ENCODE measurements around the gene SPRR2F. TPM values are rescaled to one million over a fixed set of nuclear protein-coding genes. Genes with fewer than 3 reads are reported as not detected.
"Not testable (repeated sequence)": the region's sequence is repeated elsewhere in the genome, so short reads cannot be mapped to it uniquely, and the experiment has no call there.

Gene SPRR2F
- not detected for total RNA-seq

DNA sequence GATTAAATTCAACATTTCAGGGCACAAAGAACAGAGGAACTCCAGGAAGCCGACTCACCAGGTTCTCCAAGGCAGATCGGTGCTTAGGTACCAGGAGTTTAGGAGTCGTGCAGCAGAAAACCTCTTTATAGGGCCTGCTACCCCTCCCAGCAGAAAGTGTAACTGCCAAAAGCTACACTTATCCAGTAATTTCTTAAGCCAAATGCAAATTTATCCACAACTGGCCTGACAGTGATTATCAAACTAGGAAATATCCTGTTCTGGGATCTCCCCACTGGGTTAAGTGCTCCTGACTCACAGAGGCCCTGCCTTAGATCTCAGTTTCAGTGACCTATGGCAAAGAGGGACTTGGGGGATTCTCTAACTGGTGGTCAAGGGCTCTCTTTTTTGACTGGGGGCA is at the start of gene SPRR2F:
SPRR2F (minus strand) TSS at position 101 of the 400 bp plus-strand sequence. CDS start 783 bp downstream, outside the sequence.
- ATAC-seq (no peak), DNase-seq (no peak)
- POLR2A ChIA-PET: no interaction called here
- Mint-ChIP-seq H3K36me3 (ENCODE audit: low read depth) (no peaks in the 10 kb centered on the region), H3K9me3 (ENCODE audit: insufficient read depth) (no peaks in the 10 kb centered on the region), H3K4me3 (no peak within 1 kb of the TSS), H3K4me1 (ENCODE audit: low read depth) (no peaks in the 10 kb centered on the region), H3K27me3 (ENCODE audit: low read depth) (peaks cover 2% of the 10 kb centered on the region), H3K27ac (no peak within 1 kb of the TSS)
- CTCF ChIA-PET: no interaction called here

DNA sequence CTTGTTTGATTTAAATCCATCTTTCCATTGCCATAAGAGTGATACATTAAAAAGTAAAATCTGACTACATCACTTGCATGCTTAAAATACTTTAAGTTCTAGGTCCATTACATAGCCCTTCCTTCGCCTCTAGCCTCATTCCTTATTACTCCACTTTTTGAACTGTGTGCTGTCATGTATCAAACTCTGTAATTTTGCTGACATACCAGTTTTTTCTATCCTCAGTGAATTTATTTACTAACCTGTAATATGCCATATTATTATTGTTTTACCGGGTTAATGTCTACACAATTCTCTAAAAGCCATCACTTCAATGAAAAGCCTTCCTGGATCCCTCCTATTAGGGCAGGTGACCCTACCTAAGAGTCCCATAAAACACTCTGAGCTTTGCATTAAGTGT is 42.2 kb upstream of the SPRR2F start:
- H3K4me1 Mint-ChIP-seq (ENCODE audit: low read depth): no peaks in the 10 kb centered on the region
- ATAC-seq (no peak), DNase-seq (no peak)
- peaks cover 6% of the 10 kb centered on the region for H3K9me3 Mint-ChIP-seq (ENCODE audit: insufficient read depth)
- no peak overlapping the region for H3K27ac Mint-ChIP-seq
- ChIA-PET POLR2A (no interaction called here), CTCF (no interaction called here)
- no peaks in the 10 kb centered on the region for H3K36me3 Mint-ChIP-seq (ENCODE audit: low read depth)
- H3K27me3 Mint-ChIP-seq (ENCODE audit: low read depth): peaks cover 9% of the 10 kb centered on the region
- H3K4me3 Mint-ChIP-seq: no peak overlapping the region

DNA sequence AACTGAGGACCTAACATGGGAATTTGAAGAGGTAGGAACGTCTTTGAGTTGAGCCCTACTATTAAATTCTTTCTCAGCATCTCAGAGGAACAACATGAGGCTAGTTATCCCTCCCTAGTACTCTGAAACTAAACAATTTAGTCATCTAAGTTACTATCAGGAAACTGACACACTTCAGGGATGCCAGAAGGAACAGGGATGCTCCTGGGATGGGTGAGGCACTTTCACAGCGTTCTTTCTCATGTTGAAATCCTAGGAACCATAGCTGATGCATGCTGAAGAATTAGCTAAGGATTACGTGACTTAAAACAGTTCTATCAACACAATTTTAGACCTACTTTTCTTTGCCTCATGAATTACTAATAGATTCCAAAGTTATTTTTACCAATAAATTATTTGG is 39.2 kb upstream of the SPRR2F start:
- Mint-ChIP-seq H3K27ac (no peak overlapping the region), H3K36me3 (ENCODE audit: low read depth) (no peaks in the 10 kb centered on the region), H3K9me3 (ENCODE audit: insufficient read depth) (no peaks in the 10 kb centered on the region), H3K4me3 (no peak overlapping the region), H3K4me1 (ENCODE audit: low read depth) (no peaks in the 10 kb centered on the region), H3K27me3 (ENCODE audit: low read depth) (peaks cover 14% of the 10 kb centered on the region)
- ChIA-PET CTCF (no interaction called here), POLR2A (no interaction called here)
- DNase-seq (no peak), ATAC-seq (no peak)

DNA sequence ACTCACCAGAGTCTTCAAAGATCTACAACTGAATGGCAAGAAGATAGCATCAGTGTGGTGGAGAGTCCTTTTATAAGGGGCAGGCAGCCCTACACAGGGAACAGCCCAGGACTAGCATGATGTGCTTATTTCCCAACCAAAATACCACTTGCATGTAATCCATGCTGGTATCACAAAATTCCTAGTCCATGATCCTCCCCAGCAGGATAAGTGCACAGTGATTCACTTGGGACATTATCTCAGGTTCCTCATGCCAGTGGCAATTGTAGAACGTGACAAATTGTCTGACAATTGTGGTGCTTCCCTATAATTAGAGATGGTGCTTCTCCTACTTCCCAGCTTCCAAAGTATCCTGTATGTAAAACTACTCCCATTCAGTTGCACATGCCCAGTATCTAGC is 37.5 kb upstream of the SPRR2F start, which contains the start of gene SPRR2G:
SPRR2G (minus strand) TSS at position 45 of the 400 bp plus-strand sequence. CDS start 780 bp downstream, outside the sequence.
- Mint-ChIP-seq H3K36me3 (ENCODE audit: low read depth) (no peaks in the 10 kb centered on the region), H3K4me3 (no peak within 1 kb of the TSS), H3K9me3 (ENCODE audit: insufficient read depth) (no peaks in the 10 kb centered on the region), H3K27ac (no peak within 1 kb of the TSS), H3K4me1 (ENCODE audit: low read depth) (no peaks in the 10 kb centered on the region), H3K27me3 (ENCODE audit: low read depth) (peaks cover 16% of the 10 kb centered on the region)
- ChIA-PET POLR2A (no interaction called here), CTCF (interaction anchor here (1.2 kb wide), 1 partner anchor 79 kb away, joined by 3 read pairs; no protein-coding TSS in a partner anchor)
- no peak for ATAC-seq
- no peak for DNase-seq

DNA sequence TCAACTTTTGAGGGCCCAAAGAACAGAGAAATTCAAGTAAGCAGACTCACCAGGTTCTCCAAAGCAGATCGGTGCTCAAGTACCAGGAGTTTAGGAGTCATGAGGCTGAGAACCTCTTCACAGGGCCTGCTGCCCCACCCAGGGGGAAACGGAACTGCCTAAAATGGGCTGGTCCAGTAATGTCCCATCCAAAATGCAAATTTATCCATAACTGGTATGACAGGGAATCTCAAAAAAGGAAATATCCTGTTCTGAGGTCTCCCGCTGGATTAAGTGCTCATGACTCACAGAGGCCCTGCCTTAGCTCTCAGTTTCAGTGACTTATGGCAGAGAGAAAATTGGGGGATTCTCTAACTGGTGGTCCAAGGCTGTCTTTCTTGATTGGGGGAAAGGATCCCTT is 28.1 kb upstream of the SPRR2F start:
- H3K4me3 Mint-ChIP-seq: no peak overlapping the region
- ChIA-PET CTCF (no interaction called here), POLR2A (no interaction called here)
- peaks cover 19% of the 10 kb centered on the region for H3K27me3 Mint-ChIP-seq (ENCODE audit: low read depth)
- ATAC-seq: no peak
- no peaks in the 10 kb centered on the region for H3K4me1 Mint-ChIP-seq (ENCODE audit: low read depth)
- no peaks in the 10 kb centered on the region for H3K36me3 Mint-ChIP-seq (ENCODE audit: low read depth)
- no peaks in the 10 kb centered on the region for H3K9me3 Mint-ChIP-seq (ENCODE audit: insufficient read depth)
- no peak for DNase-seq
- H3K27ac Mint-ChIP-seq: no peak overlapping the region

- H3K4me1 Mint-ChIP-seq (ENCODE audit: low read depth): no peaks in the 10 kb centered on the region
- no peak overlapping the region for H3K27ac Mint-ChIP-seq
- no peak for ATAC-seq
- no peaks in the 10 kb centered on the region for H3K36me3 Mint-ChIP-seq (ENCODE audit: low read depth)
- ChIA-PET POLR2A (no interaction called here), CTCF (no interaction called here)
- no peak overlapping the region for H3K4me3 Mint-ChIP-seq
- no peaks in the 10 kb centered on the region for H3K9me3 Mint-ChIP-seq (ENCODE audit: insufficient read depth)
- no peak for DNase-seq
- peaks cover 19% of the 10 kb centered on the region for H3K27me3 Mint-ChIP-seq (ENCODE audit: low read depth)
Measured at GRCh38 chr1:153140484-153140883, 27.2 kb upstream of the SPRR2F start.

DNA sequence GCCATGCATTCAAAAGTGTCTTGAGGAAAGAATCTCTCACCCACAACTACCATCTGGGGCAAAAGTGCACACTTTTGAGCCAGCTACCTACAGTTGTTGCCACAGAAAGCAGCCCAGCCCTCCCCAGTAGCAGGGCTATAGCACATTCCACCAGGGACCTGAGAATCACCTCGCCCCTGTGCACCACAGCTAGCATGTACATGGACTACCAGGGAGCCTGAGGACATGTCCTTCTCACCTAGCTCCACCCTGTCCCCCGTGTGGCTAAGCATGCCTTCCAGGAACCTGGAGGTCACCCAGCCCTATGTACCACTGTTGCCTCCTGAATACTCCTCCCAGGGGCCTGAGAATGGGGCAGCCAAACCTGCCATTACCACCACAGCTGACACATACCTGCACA is 20.4 kb upstream of the SPRR2F start:
- Mint-ChIP-seq H3K9me3 (ENCODE audit: insufficient read depth) (no peaks in the 10 kb centered on the region), H3K4me1 (ENCODE audit: low read depth) (no peaks in the 10 kb centered on the region), H3K4me3 (no peak overlapping the region), H3K27ac (no peak overlapping the region), H3K36me3 (ENCODE audit: low read depth) (no peaks in the 10 kb centered on the region), H3K27me3 (ENCODE audit: low read depth) (peaks cover 16% of the 10 kb centered on the region)
- ChIA-PET POLR2A (no interaction called here), CTCF (no interaction called here)
- DNase-seq (no peak), ATAC-seq (no peak)

GRCh38 chr1:153133267-153133666 is 20.0 kb upstream of the SPRR2F start:
- ChIA-PET CTCF (no interaction called here), POLR2A (no interaction called here)
- H3K9me3 Mint-ChIP-seq (ENCODE audit: insufficient read depth): no peaks in the 10 kb centered on the region
- no peak overlapping the region for H3K27ac Mint-ChIP-seq
- no peak for DNase-seq
- H3K4me3 Mint-ChIP-seq: no peak overlapping the region
- H3K4me1 Mint-ChIP-seq (ENCODE audit: low read depth): no peaks in the 10 kb centered on the region
- peaks cover 16% of the 10 kb centered on the region for H3K27me3 Mint-ChIP-seq (ENCODE audit: low read depth)
- no peaks in the 10 kb centered on the region for H3K36me3 Mint-ChIP-seq (ENCODE audit: low read depth)
- ATAC-seq: no peak

- H3K36me3 Mint-ChIP-seq (ENCODE audit: low read depth); H3K27ac Mint-ChIP-seq; H3K9me3 Mint-ChIP-seq (ENCODE audit: insufficient read depth); H3K27me3 Mint-ChIP-seq (ENCODE audit: low read depth); DNase-seq; POLR2A ChIA-PET; CTCF ChIA-PET; ATAC-seq; H3K4me3 Mint-ChIP-seq; H3K4me1 Mint-ChIP-seq (ENCODE audit: low read depth): not testable (repeated sequence)
Measured at GRCh38 chr1:153128688-153129087, 15.4 kb upstream of the SPRR2F start.

DNA sequence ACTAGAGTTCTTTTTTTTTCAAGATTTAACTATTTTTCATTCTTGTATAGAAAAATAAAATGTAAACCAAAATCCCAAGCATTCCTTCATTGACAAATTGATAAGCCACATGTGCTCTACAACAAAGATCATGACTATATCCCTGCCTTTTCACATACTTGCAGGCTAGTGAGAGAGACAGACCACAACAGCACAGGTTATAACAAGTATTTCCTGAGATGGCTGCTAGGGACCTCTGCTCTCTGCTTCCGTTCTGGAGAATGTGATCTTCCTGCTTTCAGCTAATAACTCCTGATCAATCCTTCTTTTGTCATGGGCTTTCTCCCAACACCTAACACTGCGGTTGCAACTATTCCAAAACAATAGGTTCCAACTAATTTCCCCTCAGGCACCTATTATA is 14.0 kb upstream of the SPRR2F start:
- DNase-seq (no peak), ATAC-seq (no peak)
- Mint-ChIP-seq H3K9me3 (ENCODE audit: insufficient read depth) (peaks cover 4% of the 10 kb centered on the region), H3K4me1 (ENCODE audit: low read depth) (no peaks in the 10 kb centered on the region), H3K27me3 (ENCODE audit: low read depth) (peaks cover 5% of the 10 kb centered on the region), H3K27ac (no peak overlapping the region), H3K36me3 (ENCODE audit: low read depth) (no peaks in the 10 kb centered on the region), H3K4me3 (no peak overlapping the region)
- ChIA-PET POLR2A (no interaction called here), CTCF (no interaction called here)

DNA sequence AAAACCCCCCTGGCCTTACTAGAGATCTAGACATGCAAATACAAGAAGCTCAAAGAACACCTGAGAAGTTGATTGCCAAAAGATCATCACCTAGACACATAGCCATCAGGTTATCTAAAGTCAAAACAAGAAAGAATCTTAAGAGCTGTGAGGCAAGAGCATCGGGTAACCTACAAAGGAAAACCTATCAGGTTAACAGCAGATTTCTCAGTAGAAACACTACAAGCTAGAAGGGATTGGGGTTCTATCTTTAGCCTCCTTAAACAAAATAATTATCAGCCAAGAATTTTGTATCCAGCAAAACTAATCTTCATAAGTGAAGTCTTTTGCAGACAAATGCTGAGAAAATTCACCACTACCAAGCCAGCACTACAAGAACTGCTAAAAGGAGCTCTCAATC is 12.2 kb upstream of the SPRR2F start:
- H3K36me3 Mint-ChIP-seq (ENCODE audit: low read depth): no peaks in the 10 kb centered on the region
- no peak overlapping the region for H3K4me3 Mint-ChIP-seq
- ChIA-PET CTCF (no interaction called here), POLR2A (no interaction called here)
- H3K4me1 Mint-ChIP-seq (ENCODE audit: low read depth): no peaks in the 10 kb centered on the region
- peaks cover 4% of the 10 kb centered on the region for H3K9me3 Mint-ChIP-seq (ENCODE audit: insufficient read depth)
- H3K27me3 Mint-ChIP-seq (ENCODE audit: low read depth): peaks cover 5% of the 10 kb centered on the region
- ATAC-seq (no peak), DNase-seq (no peak)
- H3K27ac Mint-ChIP-seq: no peak overlapping the region

GRCh38 chr1:153123793-153124192 is 10.5 kb upstream of the SPRR2F start:
- H3K27me3 Mint-ChIP-seq (ENCODE audit: low read depth): peaks cover 12% of the 10 kb centered on the region
- H3K4me3 Mint-ChIP-seq; POLR2A ChIA-PET; DNase-seq; CTCF ChIA-PET; H3K27ac Mint-ChIP-seq; H3K4me1 Mint-ChIP-seq (ENCODE audit: low read depth); H3K9me3 Mint-ChIP-seq (ENCODE audit: insufficient read depth); H3K36me3 Mint-ChIP-seq (ENCODE audit: low read depth); ATAC-seq: not testable (repeated sequence)

GRCh38 chr1:153122831-153123421 is 9.6 kb upstream of the SPRR2F start:
- ATAC-seq: no peak
- ChIA-PET POLR2A (no interaction called here), CTCF (no interaction called here)
- Mint-ChIP-seq H3K27me3 (ENCODE audit: low read depth) (peaks cover 12% of the 10 kb centered on the region), H3K27ac (no peak overlapping the region), H3K36me3 (ENCODE audit: low read depth) (no peaks in the 10 kb centered on the region), H3K9me3 (ENCODE audit: insufficient read depth) (peaks cover 4% of the 10 kb centered on the region), H3K4me1 (ENCODE audit: low read depth) (no peaks in the 10 kb centered on the region), H3K4me3 (no peak overlapping the region)
- DNase-seq: no peak
